Mucosa of descending colon (tissue), 3 donors: ENCODE measurements around the gene KLHL24. TPM values are rescaled to one million over a fixed set of nuclear protein-coding genes. Genes with fewer than 3 reads are reported as not detected.
"Not testable (repeated sequence)": the region's sequence is repeated elsewhere in the genome, so short reads cannot be mapped to it uniquely, and the experiment has no call there.

Experiments used
- ATAC-seq: fragments of 200-7000 bp; cut with Tn5 transposase; one replicate; pipeline ENCODE4 v1.9.1; 2020; ENCODE audit warnings: mild to moderate bottlenecking, moderate library complexity
- DNase-seq, 3 donors: peaks; one replicate each; pipeline ENCODE4 v3.0.0-alpha.2; 2020
- H3K36me3 ChIP-seq: fragments of 200-600 bp; one replicate; pipeline ENCODE4 v1.8.0; 2021; ENCODE audit warnings: low read depth, mild to moderate bottlenecking
- H3K4me1 ChIP-seq: fragments of 200-600 bp; one replicate; pipeline ENCODE4 v1.8.0; 2021; ENCODE audit warnings: low read depth, mild to moderate bottlenecking
- H3K4me3 ChIP-seq: fragments of 200-600 bp; one replicate; pipeline ENCODE4 v1.8.0; 2021; ENCODE audit warnings: mild to moderate bottlenecking
- H3K9me3 ChIP-seq: fragments of 200-600 bp; one replicate; pipeline ENCODE4 v1.8.0; 2021; ENCODE audit warnings: mild to moderate bottlenecking
- CTCF ChIP-seq: fragments of 200-600 bp; IDR thresholded peaks from one replicate; pipeline ENCODE4 v1.8.0; 2022; ENCODE audit warnings: antibody characterized with exemption, mild to moderate bottlenecking
- intact Hi-C, 2 donors: fragments of 100-400 bp; cut with DNase I in 1 of 2; cut with micrococcal nuclease in 1 of 2; formaldehyde crosslinking; loops; one replicate each; pipeline versions ENCODE4 v1.11.0 to v1.11.1; 2022; cut with DNase I, micrococcal nuclease
- total RNA-seq, 3 donors: library from RNA; stranded (reverse); fragmentation: NEBNext Ultra II Directional in 2 of 3; extraction: Animal tissue kit (Norgen Biotek cat#: 25700) in 2 of 3; gene quantifications; one replicate each; pipeline versions ENCODE4 v1.2.1 to v1.2.4, GENCODE V29; 2021 to 2023
- donor health status: DM: no; HTN: no; CAD: no; lungs with moderate emphysema.
- donor health status: DM: no; HTN: no; CAD: no.
- donor health status: DM: no; HTN: yes; CAD: no.

Gene KLHL24
- total RNA-seq, 3 donors from 2014 or later, result 45.3 to 99.2 (median 69.9) TPM

DNA sequence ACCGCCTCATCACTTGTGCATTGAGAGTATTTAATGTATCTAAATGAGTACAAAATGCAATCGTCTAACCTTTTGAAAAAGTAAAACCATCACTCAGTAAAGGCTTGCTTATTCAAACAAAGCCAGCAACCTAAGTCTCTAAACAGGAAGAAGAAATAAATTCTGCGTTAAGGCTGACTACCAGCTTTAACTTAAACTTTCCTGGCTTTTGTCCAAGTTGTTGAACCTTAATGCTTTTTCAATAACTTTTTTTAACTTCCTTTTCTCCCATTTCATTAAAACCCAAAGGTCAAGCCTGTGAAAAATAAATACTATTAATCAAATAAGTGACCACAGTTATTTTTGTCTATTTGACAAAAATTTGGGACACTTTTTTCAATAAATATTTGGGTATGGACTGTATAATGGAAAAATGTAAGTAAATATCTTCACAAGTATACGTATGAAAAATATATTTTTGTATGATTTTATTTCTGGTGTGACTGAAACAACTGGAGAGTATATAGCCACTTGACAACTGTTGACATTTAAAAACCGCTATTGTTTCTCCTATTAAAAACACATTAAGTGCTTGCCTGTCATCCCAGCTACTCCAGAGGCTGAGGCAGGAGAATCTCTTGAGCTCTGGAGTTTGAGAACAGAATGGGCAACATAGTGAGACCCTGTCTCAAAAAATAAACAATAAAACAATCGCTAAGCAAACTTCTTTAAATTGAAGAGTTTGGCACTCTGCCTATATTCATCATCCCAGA, 2.9 kb downstream of the KLHL24 start:
- DNase-seq (no peak), ATAC-seq (no peak)
- intact Hi-C loops, result no loop called here
- no peak for TF ChIP-seq CTCF
- H3K36me3 ChIP-seq, result no peaks in the 10 kb centered on the region
- H3K9me3 ChIP-seq, result no peaks in the 10 kb centered on the region
- H3K4me1 ChIP-seq, result peaks cover 24% of the 10 kb centered on the region
- H3K4me3 ChIP-seq, result no peak overlapping the region

DNA sequence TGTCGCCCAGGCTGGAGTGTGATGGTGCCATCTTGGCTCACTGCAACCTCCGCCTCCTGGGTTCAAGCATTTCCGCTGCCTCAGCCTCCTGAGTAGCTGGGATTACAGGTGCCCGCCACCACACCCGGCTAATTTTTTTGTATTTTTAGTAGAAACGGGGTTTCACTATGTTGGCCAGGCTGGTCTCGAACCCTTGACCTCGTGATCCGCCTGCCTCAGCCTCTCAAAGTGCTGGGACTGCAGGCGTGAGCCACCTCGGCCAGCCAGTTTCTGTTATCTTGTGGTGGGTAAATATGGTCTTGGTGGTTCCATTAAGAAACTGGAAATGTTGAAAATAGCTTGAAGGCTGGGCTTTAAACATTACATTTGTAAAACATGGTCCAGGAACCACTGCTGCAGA, 5.2 kb downstream of the KLHL24 start:
- intact Hi-C loops, result not testable (repeated sequence)
- peaks cover 21% of the 10 kb centered on the region for H3K4me1 ChIP-seq

DNA sequence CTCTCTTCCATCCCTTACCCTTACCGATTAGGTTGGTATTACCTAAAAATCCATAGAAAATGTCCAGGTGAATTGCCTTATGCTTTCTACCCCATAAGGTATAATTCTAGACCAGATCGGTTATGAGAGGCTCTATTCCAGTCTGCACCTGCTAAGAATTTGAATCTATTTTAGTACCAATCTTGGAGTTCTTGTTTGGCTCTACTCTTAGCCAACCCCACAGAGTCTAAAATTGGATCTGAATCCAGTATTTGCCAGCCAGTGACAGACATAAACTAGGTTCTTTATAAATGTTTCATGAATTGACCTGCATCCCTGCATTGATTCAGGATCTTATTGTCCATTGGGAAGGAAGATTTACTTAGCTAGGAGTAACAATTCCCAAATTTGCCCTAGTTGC, 6.5 kb downstream of the KLHL24 start:
- no peaks in the 10 kb centered on the region for H3K9me3 ChIP-seq
- DNase-seq (no peak), ATAC-seq (no peak)
- no peak overlapping the region for H3K4me3 ChIP-seq
- H3K36me3 ChIP-seq, result no peaks in the 10 kb centered on the region
- no peak for TF ChIP-seq CTCF
- intact Hi-C loops, result no loop called here
- peaks cover 21% of the 10 kb centered on the region for H3K4me1 ChIP-seq

More for the DNA sequence above, 5.2 kb downstream of the KLHL24 start:
- H3K36me3 ChIP-seq, H3K9me3 ChIP-seq, ATAC-seq, H3K4me3 ChIP-seq, DNase-seq: not testable (repeated sequence)

GRCh38 chr3:183644244-183644643, 8.8 kb downstream of the KLHL24 start:
- H3K4me3 ChIP-seq, result no peak overlapping the region
- ATAC-seq (no peak), DNase-seq (no peak)
- no peaks in the 10 kb centered on the region for H3K9me3 ChIP-seq
- intact Hi-C loops, result no loop called here
- no peaks in the 10 kb centered on the region for H3K36me3 ChIP-seq
- no peaks in the 10 kb centered on the region for H3K4me1 ChIP-seq
- no peak for TF ChIP-seq CTCF

- H3K4me1 ChIP-seq, result no peaks in the 10 kb centered on the region
- no peak for ATAC-seq
- intact Hi-C loops, result no loop called here
- no peaks in the 10 kb centered on the region for H3K36me3 ChIP-seq
- H3K4me3 ChIP-seq, result no peak overlapping the region
- no peaks in the 10 kb centered on the region for H3K9me3 ChIP-seq
- no peak for DNase-seq
- no peak for TF ChIP-seq CTCF
These were observed 9.8 kb downstream of the KLHL24 start for GRCh38 chr3:183645254-183645653.

DNA sequence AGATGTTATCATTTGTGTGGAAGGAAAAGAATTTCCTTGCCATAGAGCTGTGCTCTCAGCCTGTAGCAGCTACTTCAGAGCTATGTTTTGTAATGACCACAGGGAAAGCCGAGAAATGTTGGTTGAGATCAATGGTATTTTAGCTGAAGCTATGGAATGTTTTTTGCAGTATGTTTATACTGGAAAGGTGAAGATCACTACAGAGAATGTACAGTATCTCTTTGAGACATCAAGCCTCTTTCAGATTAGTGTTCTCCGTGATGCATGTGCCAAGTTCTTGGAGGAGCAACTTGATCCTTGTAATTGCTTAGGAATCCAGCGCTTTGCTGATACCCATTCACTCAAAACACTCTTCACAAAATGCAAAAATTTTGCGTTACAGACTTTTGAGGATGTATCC, 15.1 kb downstream of the KLHL24 start:
- Histone ChIP-seq H3K4me1 (no peaks in the 10 kb centered on the region), H3K9me3 (peaks cover 46% of the 10 kb centered on the region), H3K36me3 (peaks cover 10% of the 10 kb centered on the region), H3K4me3 (no peak overlapping the region)
- DNase-seq, result no peak
- no peak for TF ChIP-seq CTCF
- intact Hi-C loops, result no loop called here
- ATAC-seq, result no peak
